HT1080 (cell line): ENCODE data around the gene MSMB. TPM values are rescaled to one million over a fixed set of nuclear protein-coding genes. Genes with fewer than 3 reads are reported as not detected.
"Not testable (repeated sequence)": the region's sequence is repeated elsewhere in the genome, so short reads cannot be mapped to it uniquely, and the experiment has no call there.

Experiments used
- DNase-seq: peaks from one replicate; pipeline ENCODE4 v3.0.0-alpha.2; 2015; ENCODE audit warnings: low read depth
- polyA plus RNA-seq, 2 experiments: library from polyadenylated mRNA; depleted of rRNA; stranded (reverse); fragments of >200 nt; gene quantifications; 2 replicates each; pipeline ENCODE4 v1.2.3, GENCODE V29; 2015
- total RNA-seq: library from RNA; depleted of rRNA; stranded (reverse); fragments of >200 nt; shearing (Covaris generic); gene quantifications from 2 replicates; pipeline ENCODE4 v1.2.3, GENCODE V29; 2014; rRNA removed

The MSMB gene
- not detected in 2 replicates for total RNA-seq
- polyA plus RNA-seq (2015; cell fraction: cytosol; rRNA removed) = not detected in 2 replicates
- polyA plus RNA-seq (2015; cell fraction: nucleus; rRNA removed) = not detected in 2 replicates

DNA sequence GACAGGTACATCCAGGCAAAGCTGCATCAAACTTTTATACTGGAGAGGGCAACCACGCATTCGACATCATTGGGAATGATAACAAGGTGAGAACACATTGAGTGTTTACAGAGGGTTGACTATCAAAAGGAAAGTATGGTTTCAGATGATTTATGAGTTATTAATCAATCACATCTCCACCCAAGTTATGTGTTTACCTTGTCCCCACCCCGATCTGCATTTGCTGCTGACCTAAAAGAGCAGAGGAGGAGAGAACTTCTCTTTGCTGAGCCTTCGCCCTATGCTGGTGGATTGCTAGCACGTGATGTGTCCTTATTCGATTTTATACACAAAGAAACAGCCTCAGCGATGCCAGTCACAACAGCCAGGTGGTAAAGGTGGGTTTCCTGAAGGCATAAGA, at the start of gene MSMB:
TSS of gene MSMB (minus strand) at position 9 of the 400 bp plus-strand sequence. CDS start 32 bp downstream, outside the sequence.
- no peak for DNase-seq

GRCh38 chr10:46094931-46095750, 49.1 kb upstream of the MSMB start:
- no peak for DNase-seq

GRCh38 chr10:46094197-46094500, 48.1 kb upstream of the MSMB start:
- DNase-seq = no peak

DNA sequence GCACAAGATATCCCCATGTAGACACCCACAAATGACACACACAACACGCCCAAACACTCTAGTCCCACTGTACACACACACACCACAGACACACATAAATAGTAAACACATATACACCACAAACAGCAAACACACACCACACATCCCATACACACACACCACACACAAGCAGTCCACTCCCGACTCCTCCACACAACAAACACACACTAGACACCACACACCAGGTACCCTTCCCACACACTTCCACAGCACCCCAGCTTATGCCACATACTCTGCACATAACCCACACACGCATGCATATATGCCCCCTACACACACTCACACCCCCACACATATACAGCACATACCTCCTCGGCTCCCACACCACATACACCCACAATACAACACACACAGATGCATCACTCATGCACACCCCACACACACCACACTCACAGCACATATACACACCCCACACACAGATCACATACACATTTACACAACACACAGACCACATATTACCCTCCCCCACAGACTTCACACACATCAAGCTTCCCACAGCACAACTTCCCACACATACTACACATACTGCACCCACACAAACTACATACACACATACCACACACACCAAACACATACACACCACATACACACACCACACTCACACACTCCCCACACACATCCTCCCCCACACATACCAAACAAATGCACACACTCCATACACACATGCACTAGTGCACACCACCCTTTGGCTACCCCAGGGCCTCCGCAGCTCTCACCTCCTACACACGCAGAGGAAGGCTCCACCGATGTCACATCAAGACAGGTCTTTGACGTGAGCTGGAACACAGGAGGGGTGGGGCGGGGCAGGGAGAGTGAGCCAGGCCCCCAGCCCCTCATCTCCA, 47.5 kb upstream of the MSMB start:
- not testable (repeated sequence) for DNase-seq

DNA sequence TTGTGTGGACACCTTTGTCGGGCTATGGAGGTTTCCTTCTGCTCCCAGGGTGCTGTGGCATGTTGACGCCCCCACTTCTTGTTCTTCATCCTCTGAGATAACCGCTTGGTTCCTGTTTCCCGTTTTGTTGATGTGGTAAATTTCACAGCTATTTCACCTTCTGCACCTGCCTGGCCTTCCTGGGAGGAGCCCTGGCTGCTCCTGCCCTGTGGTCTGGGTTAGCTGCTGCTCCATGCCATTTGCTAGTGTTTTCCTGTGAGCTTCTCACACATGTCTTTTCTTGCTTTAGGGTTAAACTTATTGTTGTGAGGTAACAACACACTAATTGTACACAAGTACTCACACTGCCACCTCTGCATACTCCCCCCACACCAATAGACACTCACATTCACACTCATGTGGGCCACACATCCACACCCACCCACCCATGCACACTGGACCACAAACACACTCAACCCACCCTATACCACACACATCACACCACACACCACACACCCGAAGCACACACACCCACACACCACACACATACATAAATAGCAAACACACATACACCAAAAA, 46.5 kb upstream of the MSMB start:
- DNase-seq = no peak

- no peak for DNase-seq
These were observed 45.9 kb upstream of the MSMB start for GRCh38 chr10:46091828-46092523.

DNA sequence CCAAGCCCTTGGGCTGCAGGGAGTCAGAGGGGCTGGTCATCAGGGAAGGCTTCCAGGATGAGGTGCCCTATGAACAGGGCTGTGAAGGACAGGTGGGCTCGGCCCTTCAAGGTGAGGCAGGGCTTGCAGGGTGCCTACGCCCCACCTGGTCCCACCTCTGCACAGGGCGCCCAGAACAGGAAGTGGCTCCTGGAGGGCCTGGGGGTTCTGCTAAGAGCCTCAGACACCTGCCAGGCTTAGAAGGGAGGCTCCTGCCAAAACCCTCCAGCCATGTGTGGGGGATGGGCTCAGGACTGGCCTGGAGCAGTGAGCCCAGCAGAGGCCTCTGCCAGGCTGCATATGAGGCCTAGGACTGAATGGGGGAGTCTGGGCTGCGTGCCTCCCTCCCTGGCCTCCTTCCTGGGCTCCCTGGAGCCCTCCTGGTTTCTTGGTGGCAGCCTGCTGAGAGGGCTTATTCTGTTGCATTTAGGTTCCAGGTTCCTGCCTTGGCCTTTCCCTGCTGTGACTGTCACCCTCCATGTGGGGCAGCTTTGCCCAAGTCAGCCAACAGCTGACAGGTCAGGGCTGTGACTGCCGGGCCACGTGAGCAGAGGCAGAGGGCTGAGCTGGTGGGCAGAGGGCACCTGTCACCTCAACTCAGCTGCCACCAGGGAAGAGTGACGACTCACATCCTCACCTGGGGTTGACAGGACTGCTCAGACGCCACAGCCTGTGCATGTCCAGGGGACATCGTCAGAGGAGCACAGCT, 45.2 kb upstream of the MSMB start:
- DNase-seq = no peak

GRCh38 chr10:46090258-46090812, 44.3 kb upstream of the MSMB start:
- no peak for DNase-seq

DNA sequence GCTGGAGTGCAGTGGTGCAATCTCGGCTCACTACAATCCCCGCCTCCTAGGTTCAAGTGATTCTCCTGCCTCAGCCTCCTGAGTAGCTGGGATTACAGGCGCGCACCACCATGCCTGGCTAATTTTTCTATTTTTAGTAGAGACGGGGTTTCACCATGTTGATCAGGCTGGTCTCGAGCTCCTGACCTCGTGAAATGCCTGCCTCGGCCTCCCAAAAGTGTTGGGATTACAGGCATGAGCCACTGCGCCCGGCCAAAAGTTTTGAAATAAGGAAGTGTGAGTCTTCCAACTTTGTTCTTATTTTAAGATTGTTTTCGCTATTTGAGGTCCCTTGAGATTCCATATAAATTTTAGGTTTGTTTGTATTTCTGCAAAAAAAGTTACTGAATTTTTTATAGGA, 41.3 kb upstream of the MSMB start:
- DNase-seq = not testable (repeated sequence)

DNA sequence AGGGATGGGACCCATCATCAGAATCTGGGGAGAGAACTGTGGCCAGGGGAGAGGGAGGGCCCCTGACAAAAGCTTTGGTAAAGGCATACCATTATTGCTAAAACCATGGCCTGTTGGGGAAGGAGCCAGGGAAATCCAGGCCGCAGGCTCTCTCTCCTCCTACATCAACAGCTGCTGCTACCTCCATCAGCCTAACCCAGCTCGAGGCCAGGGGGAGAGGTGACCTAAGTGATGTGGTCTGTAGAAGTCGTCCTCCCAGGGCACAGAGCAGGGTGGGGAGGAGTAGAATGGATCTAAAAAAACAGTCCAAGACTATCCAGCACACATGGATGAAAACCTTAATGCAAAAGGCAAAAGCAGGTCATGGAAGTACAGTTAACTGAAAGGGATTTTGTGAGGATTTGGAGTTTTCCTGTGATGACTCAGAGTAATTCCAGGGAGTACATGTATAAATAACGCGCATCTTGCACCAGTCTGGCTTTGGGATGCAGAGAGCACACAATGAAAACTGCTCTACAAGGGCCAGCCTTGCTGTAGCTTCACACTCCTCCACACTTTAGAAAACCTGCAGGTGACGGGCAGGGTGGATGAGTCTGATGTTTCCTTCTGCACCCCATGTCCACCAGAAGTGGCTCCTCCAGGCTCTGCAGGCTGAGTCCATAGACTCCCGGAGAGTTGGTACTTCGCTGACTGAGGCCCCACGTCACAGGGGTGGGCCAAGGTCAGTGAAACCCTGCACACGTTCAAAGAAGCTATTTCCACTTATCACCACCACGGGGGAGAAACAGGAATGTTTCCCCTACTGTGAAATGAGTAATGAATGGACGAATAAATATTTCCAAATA, 38.5 kb upstream of the MSMB start:
- DNase-seq = peak; percentile 29

- DNase-seq = no peak
These were observed 34.8 kb upstream of the MSMB start for GRCh38 chr10:46080886-46081285.

GRCh38 chr10:46079831-46080585, 33.9 kb upstream of the MSMB start:
- no peak for DNase-seq

GRCh38 chr10:46077731-46078413, 31.8 kb upstream of the MSMB start:
- no peak for DNase-seq

- no peak for DNase-seq
These were observed 31.1 kb upstream of the MSMB start for GRCh38 chr10:46077141-46077554.

DNA sequence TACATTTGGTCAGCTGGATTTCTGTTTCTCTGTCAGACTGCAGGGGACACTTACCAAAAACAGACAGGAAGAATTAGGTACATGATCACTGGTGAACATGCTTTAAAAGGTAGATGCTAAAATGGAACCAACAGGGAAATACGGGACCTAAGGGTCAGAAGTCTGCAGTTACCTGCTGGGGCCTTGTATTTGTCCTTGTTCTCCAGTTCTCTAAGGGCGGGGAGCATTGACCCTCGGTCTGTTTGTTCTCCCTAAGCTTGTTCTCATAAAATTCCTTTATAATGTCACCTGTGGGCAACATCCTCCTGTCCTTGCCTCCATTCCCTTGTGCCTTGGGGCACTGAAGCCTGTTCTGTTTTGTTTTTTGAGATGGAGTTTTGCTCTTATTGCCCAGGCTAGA, 29.8 kb upstream of the MSMB start:
- DNase-seq = no peak

DNA sequence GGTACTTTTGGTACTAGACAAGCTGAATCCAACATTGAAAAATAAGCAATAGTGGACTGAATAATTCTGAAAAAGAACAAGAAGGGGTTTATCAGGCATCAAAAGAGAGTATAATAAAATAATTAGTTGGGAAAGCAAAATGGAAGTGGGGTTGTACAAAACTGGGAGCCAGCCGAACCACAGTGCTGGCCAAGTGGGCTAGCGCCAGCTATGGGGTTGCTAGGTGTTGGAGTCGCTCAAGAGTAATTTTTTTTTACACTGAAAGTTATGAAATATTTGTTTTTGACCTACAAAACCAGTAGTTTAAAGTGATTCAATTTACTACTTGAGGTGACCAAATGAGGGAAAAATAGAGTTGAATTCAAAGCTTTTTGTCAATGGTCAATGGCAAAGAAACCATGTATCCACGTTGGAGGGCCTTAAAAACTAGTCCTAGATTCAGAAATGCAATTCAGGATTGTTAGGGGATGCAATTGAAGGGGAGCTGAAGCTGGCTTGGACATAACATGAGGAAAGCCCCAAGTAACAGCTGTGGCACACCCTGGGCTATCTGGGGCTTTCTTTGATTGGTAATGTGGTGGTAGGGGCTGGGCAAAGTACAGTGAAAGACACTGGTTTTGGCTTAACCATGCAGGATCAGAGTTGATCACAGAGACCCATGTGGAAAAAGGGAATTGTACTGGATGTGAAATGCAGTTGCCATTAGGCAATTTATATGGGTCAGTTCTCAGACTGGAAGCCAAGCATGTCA, 28.3 kb upstream of the MSMB start:
- no peak for DNase-seq

GRCh38 chr10:46073564-46073963, 27.5 kb upstream of the MSMB start:
- no peak for DNase-seq
